Testis (tissue), 2 donors: Measurements from ENCODE around the gene SPIN2A.

Source experiments
- POLR2A ChIP-seq: fragments of 450-650 bp; IDR thresholded peaks from one replicate; pipeline ENCODE4 v1.6.1; 2017; ENCODE audit warnings: antibody characterized with exemption, mild to moderate bottlenecking, moderate library complexity
- TF ChIP-seq, protein P1 (sequence below), 3 experiments: fragments of 450-650 bp in 2 of 3; fragments of 200-600 bp in 1 of 3; sonication (generic) in 1 of 3; IDR thresholded peaks; one replicate each; pipeline ENCODE4 v1.5.1; 2016 to 2019; ENCODE audit warnings: antibody characterized with exemption in 3 of 3, mild to moderate bottlenecking in 2 of 3, moderate library complexity in 1 of 3

DNA sequence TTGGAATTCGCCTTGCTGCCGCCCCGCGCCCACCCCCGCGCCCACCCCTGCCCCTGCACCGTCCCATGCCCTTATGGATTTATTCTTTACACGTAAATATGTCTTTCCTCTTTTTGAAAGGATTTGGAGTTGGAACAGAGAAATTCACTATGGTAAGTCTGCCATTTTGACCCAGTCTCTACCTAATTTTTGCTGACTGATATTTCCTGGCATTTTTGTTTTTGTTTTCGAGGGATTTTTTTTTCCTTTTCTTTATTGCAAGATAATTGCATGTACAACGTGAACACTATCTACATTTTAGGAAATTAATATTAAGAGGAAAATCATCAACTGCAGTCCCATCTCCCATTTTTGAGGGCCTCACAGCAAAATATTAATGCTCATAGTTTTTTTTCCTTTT, 15.4 kb downstream of the SPIN2A start:
- TF ChIP-seq, protein P1, sequence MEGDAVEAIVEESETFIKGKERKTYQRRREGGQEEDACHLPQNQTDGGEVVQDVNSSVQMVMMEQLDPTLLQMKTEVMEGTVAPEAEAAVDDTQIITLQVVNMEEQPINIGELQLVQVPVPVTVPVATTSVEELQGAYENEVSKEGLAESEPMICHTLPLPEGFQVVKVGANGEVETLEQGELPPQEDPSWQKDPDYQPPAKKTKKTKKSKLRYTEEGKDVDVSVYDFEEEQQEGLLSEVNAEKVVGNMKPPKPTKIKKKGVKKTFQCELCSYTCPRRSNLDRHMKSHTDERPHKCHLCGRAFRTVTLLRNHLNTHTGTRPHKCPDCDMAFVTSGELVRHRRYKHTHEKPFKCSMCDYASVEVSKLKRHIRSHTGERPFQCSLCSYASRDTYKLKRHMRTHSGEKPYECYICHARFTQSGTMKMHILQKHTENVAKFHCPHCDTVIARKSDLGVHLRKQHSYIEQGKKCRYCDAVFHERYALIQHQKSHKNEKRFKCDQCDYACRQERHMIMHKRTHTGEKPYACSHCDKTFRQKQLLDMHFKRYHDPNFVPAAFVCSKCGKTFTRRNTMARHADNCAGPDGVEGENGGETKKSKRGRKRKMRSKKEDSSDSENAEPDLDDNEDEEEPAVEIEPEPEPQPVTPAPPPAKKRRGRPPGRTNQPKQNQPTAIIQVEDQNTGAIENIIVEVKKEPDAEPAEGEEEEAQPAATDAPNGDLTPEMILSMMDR (IDR thresholded peaks at IDR 0.05), result no peak
- no peak for TF ChIP-seq POLR2A
